LNCaP clone FGC (cell line): ENCODE data around the gene PACSIN1.

Source experiments
- DNase-seq: peaks from one replicate; pipeline ENCODE4 v3.0.0-alpha.2; 2011; ENCODE audit warnings: low read depth
- H3K4me3 ChIP-seq: 2 replicates; pipeline ENCODE4 v1.5.1; 2011; ENCODE audit warnings: mild to moderate bottlenecking, low read depth, low read length, control low read depth
- CTCF ChIP-seq: IDR thresholded peaks from 2 replicates; pipeline ENCODE4 v1.5.1; 2012; ENCODE audit warnings: mild to moderate bottlenecking; ENCODE audit not compliant: control insufficient read depth, insufficient read depth; ENCODE audit errors: extremely low read depth

Gene PACSIN1

GRCh38 chr6:34537922-34538550 lies 72.2 kb downstream of the PACSIN1 start:
- H3K4me3 ChIP-seq, result no peak overlapping the region
- no peak for TF ChIP-seq CTCF
- no peak for DNase-seq

- no peak for TF ChIP-seq CTCF
- no peak for DNase-seq
- H3K4me3 ChIP-seq, result no peak overlapping the region
Observed at GRCh38 chr6:34538581-34538980, 72.7 kb downstream of the PACSIN1 start.

DNA sequence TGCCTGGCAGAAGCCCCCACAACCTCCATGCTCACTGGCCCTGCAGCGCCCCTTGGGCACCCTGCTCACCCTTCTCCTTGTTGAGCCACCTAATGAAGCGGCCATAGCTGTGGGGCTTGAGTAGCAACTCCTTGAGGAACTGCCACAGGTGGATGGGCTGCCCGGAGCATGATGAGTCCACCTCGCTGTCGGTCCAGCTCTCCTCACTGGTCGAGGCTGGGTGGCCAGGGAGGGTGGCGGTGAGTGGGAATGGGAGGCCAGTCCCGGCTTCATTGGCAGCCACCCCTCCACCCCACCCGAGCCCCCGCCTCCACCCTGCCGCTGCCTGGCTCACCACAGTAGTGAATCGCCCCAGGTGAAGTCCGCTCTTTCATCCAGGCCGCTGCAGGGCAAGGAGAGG lies 73.3 kb downstream of the PACSIN1 start:
- no peak for TF ChIP-seq CTCF
- H3K4me3 ChIP-seq, result no peak overlapping the region
- no peak for DNase-seq

DNA sequence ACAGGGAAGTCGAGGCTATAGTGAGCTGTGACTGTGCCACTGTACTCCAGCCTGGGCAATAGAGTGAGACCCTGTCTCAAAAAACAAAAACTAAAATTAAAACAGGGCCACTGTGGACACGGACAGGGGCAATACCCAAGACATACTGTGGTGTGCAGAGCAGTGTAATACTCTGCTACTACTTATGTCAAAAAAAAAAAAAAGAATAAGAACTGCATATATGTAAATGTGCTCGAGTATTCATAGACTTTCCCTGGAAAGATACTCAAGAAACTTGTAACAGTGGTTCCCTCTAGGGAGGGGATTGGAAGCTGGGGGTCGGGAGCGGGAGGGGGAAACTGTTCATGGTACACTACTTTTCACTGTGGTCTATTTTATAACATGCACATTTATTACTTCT lies 74.3 kb downstream of the PACSIN1 start:
- TF ChIP-seq CTCF, result no peak

DNA sequence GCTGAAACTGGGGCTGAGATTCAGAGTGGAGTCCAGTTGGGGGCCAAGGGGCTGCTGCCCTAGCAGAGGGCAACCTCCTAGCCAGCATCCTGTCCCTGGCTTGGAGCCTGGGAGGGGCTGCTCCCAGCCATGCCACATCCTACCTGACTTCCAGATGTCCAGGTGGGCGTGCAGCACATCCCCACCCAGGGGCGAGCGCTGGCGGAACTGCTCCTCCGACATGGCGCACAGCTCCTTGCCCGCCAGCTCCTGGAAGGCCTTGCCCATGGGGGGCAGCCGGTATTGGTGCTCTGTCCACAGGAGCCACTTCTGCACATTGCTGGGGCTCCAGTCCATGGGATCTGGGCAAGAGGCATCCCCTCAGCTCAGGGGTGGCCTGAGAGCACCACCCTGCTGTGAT lies 75.0 kb downstream of the PACSIN1 start:
- no peak overlapping the region for H3K4me3 ChIP-seq
- DNase-seq, result no peak
- no peak for TF ChIP-seq CTCF

More for the DNA sequence above, 74.3 kb downstream of the PACSIN1 start:
- no peak for DNase-seq
- no peak overlapping the region for H3K4me3 ChIP-seq

GRCh38 chr6:34543421-34543820 lies 77.5 kb downstream of the PACSIN1 start:
- H3K4me3 ChIP-seq, result no peak overlapping the region
- TF ChIP-seq CTCF, result no peak
- DNase-seq, result no peak

- no peak for TF ChIP-seq CTCF
- DNase-seq, result no peak
- H3K4me3 ChIP-seq, result no peak overlapping the region
Observed at GRCh38 chr6:34544052-34544604, 78.3 kb downstream of the PACSIN1 start.
